Activated naive CD8-positive, alpha-beta T cell treated with anti-CD3 and anti-CD28 coated beads, Interleukin-2, amount 50 U/mL, for 24 hours (primary cell): ENCODE data around the gene LRP2.

Experiments
- ATAC-seq: fragments of 150-1000 bp; cut with Tn5 transposase; one replicate; pipeline ENCODE4 v1.10.0; 2021
- DNase-seq: peaks from one replicate; pipeline ENCODE4 v3.0.0; 2021
- H3K27ac Mint-ChIP-seq: one replicate; pipeline ENCODE4 v1.8.0; 2021; ENCODE audit warnings: mild to moderate bottlenecking, mixed read lengths
- H3K27me3 Mint-ChIP-seq: one replicate; pipeline ENCODE4 v1.8.0; 2021; ENCODE audit warnings: mixed read lengths
- H3K36me3 Mint-ChIP-seq: one replicate; pipeline ENCODE4 v1.8.0; 2021; ENCODE audit warnings: low read depth, mixed read lengths
- H3K4me1 Mint-ChIP-seq: one replicate; pipeline ENCODE4 v1.8.0; 2021; ENCODE audit warnings: mixed read lengths
- H3K4me3 Mint-ChIP-seq: one replicate; pipeline ENCODE4 v1.8.0; 2021; ENCODE audit warnings: mild to moderate bottlenecking, moderate library complexity, mixed read lengths
- H3K9me3 Mint-ChIP-seq: one replicate; pipeline ENCODE4 v1.8.0; 2021; ENCODE audit warnings: mixed read lengths

LRP2 gene

GRCh38 chr2:169109502-169110409 lies 252.6 kb downstream of the LRP2 start:
- Mint-ChIP-seq H3K4me3 (no peak overlapping the region), H3K27me3 (peaks cover 2% of the 10 kb centered on the region), H3K36me3 (no peaks in the 10 kb centered on the region), H3K4me1 (peaks cover 42% of the 10 kb centered on the region), H3K27ac (no peak overlapping the region), H3K9me3 (no peaks in the 10 kb centered on the region)
- ATAC-seq (no peak), DNase-seq (peak; percentile 76)

- peak overlapping the region; percentile 6 for H3K27ac Mint-ChIP-seq
- H3K4me1 Mint-ChIP-seq, result peaks cover 44% of the 10 kb centered on the region
- ATAC-seq, result peak; percentile 77
- H3K9me3 Mint-ChIP-seq, result no peaks in the 10 kb centered on the region
- no peaks in the 10 kb centered on the region for H3K36me3 Mint-ChIP-seq
- DNase-seq, result no peak
- peaks cover 2% of the 10 kb centered on the region for H3K27me3 Mint-ChIP-seq
- no peak overlapping the region for H3K4me3 Mint-ChIP-seq
These were observed 254.0 kb downstream of the LRP2 start for GRCh38 chr2:169108099-169108884.

- no peaks in the 10 kb centered on the region for H3K36me3 Mint-ChIP-seq
- H3K27me3 Mint-ChIP-seq, result peaks cover 2% of the 10 kb centered on the region
- DNase-seq (no peak), ATAC-seq (peak; percentile 67)
- H3K27ac Mint-ChIP-seq, result no peak overlapping the region
- H3K4me1 Mint-ChIP-seq, result peaks cover 44% of the 10 kb centered on the region
- no peak overlapping the region for H3K4me3 Mint-ChIP-seq
- H3K9me3 Mint-ChIP-seq, result no peaks in the 10 kb centered on the region
These were observed 254.7 kb downstream of the LRP2 start for GRCh38 chr2:169107645-169108044.

GRCh38 chr2:169106563-169107545 lies 255.5 kb downstream of the LRP2 start:
- H3K27me3 Mint-ChIP-seq, result peaks cover 2% of the 10 kb centered on the region
- H3K27ac Mint-ChIP-seq, result no peak overlapping the region
- H3K4me3 Mint-ChIP-seq, result no peak overlapping the region
- ATAC-seq, result no peak
- H3K36me3 Mint-ChIP-seq, result no peaks in the 10 kb centered on the region
- DNase-seq, result no peak
- no peaks in the 10 kb centered on the region for H3K9me3 Mint-ChIP-seq
- H3K4me1 Mint-ChIP-seq, result peaks cover 44% of the 10 kb centered on the region

GRCh38 chr2:169106134-169106533 lies 256.2 kb downstream of the LRP2 start:
- DNase-seq, result no peak
- Mint-ChIP-seq H3K4me1 (peaks cover 44% of the 10 kb centered on the region), H3K4me3 (no peak overlapping the region), H3K36me3 (no peaks in the 10 kb centered on the region), H3K9me3 (no peaks in the 10 kb centered on the region), H3K27me3 (peaks cover 1% of the 10 kb centered on the region), H3K27ac (no peak overlapping the region)
- ATAC-seq, result no peak

GRCh38 chr2:169105476-169105875 lies 256.9 kb downstream of the LRP2 start:
- no peak for DNase-seq
- H3K27me3 Mint-ChIP-seq, result no peaks in the 10 kb centered on the region
- no peak overlapping the region for H3K27ac Mint-ChIP-seq

GRCh38 chr2:169104848-169105247 lies 257.5 kb downstream of the LRP2 start:
- DNase-seq (no peak), ATAC-seq (no peak)
- no peaks in the 10 kb centered on the region for H3K36me3 Mint-ChIP-seq
- H3K9me3 Mint-ChIP-seq, result no peaks in the 10 kb centered on the region
- H3K27me3 Mint-ChIP-seq, result no peaks in the 10 kb centered on the region
- no peak overlapping the region for H3K27ac Mint-ChIP-seq
- H3K4me1 Mint-ChIP-seq, result peaks cover 44% of the 10 kb centered on the region
- H3K4me3 Mint-ChIP-seq, result no peak overlapping the region

More at GRCh38 chr2:169105476-169105875, 256.9 kb downstream of the LRP2 start:
- peaks cover 44% of the 10 kb centered on the region for H3K4me1 Mint-ChIP-seq
- H3K36me3 Mint-ChIP-seq, result no peaks in the 10 kb centered on the region
- H3K4me3 Mint-ChIP-seq, result no peak overlapping the region
- ATAC-seq, result no peak
- H3K9me3 Mint-ChIP-seq, result no peaks in the 10 kb centered on the region

GRCh38 chr2:169095621-169096105 lies 266.7 kb downstream of the LRP2 start:
- DNase-seq, result no peak
- Mint-ChIP-seq H3K4me3 (no peak overlapping the region), H3K9me3 (no peaks in the 10 kb centered on the region), H3K4me1 (peaks cover 13% of the 10 kb centered on the region), H3K27me3 (no peaks in the 10 kb centered on the region), H3K36me3 (no peaks in the 10 kb centered on the region), H3K27ac (no peak overlapping the region)
- ATAC-seq, result peak; percentile 81

GRCh38 chr2:169094676-169095075 lies 267.7 kb downstream of the LRP2 start:
- H3K9me3 Mint-ChIP-seq, result no peaks in the 10 kb centered on the region
- no peak for DNase-seq
- H3K4me3 Mint-ChIP-seq, result no peak overlapping the region
- no peak for ATAC-seq
- H3K36me3 Mint-ChIP-seq, result no peaks in the 10 kb centered on the region
- no peaks in the 10 kb centered on the region for H3K27me3 Mint-ChIP-seq
- H3K4me1 Mint-ChIP-seq, result peaks cover 13% of the 10 kb centered on the region
- no peak overlapping the region for H3K27ac Mint-ChIP-seq

GRCh38 chr2:169093535-169093934 lies 268.8 kb downstream of the LRP2 start:
- no peaks in the 10 kb centered on the region for H3K27me3 Mint-ChIP-seq
- DNase-seq, result no peak
- H3K36me3 Mint-ChIP-seq, result no peaks in the 10 kb centered on the region
- no peaks in the 10 kb centered on the region for H3K9me3 Mint-ChIP-seq
- no peak overlapping the region for H3K27ac Mint-ChIP-seq
- no peak for ATAC-seq
- H3K4me3 Mint-ChIP-seq, result no peak overlapping the region
- H3K4me1 Mint-ChIP-seq, result peaks cover 13% of the 10 kb centered on the region

GRCh38 chr2:169091761-169092519 lies 270.4 kb downstream of the LRP2 start:
- Mint-ChIP-seq H3K36me3 (no peaks in the 10 kb centered on the region), H3K27me3 (no peaks in the 10 kb centered on the region), H3K4me1 (peaks cover 13% of the 10 kb centered on the region), H3K9me3 (no peaks in the 10 kb centered on the region), H3K4me3 (no peak overlapping the region), H3K27ac (no peak overlapping the region)
- ATAC-seq, result no peak
- DNase-seq, result no peak

GRCh38 chr2:169091256-169091655 lies 271.1 kb downstream of the LRP2 start:
- Mint-ChIP-seq H3K27me3 (peaks cover 2% of the 10 kb centered on the region), H3K27ac (no peak overlapping the region), H3K9me3 (no peaks in the 10 kb centered on the region), H3K4me1 (peaks cover 11% of the 10 kb centered on the region), H3K36me3 (no peaks in the 10 kb centered on the region), H3K4me3 (no peak overlapping the region)
- DNase-seq, result no peak
- ATAC-seq, result no peak

- peaks cover 1% of the 10 kb centered on the region for H3K4me1 Mint-ChIP-seq
These were observed 272.1 kb downstream of the LRP2 start for GRCh38 chr2:169090133-169090820.

More at GRCh38 chr2:169090133-169090820, 272.1 kb downstream of the LRP2 start:
- no peaks in the 10 kb centered on the region for H3K36me3 Mint-ChIP-seq
- peaks cover 8% of the 10 kb centered on the region for H3K27me3 Mint-ChIP-seq
- H3K9me3 Mint-ChIP-seq, result no peaks in the 10 kb centered on the region
- H3K4me3 Mint-ChIP-seq, result no peak overlapping the region
- H3K27ac Mint-ChIP-seq, result no peak overlapping the region
- ATAC-seq (no peak), DNase-seq (no peak)
